DND-41 (cell line): ENCODE data around the gene SYT3.
"Not testable (repeated sequence)": the region's sequence is repeated elsewhere in the genome, so short reads cannot be mapped to it uniquely, and the experiment has no call there.

Experiments
- ATAC-seq: fragments of 200-7000 bp; cut with Tn5 transposase; 3 replicates; pipeline ENCODE4 v1.9.1; 2021; ENCODE audit warnings: low read depth; ENCODE audit not compliant: insufficient read depth
- DNase-seq: peaks from one replicate; pipeline ENCODE4 v3.0.0-alpha.2; 2020
- H2AFZ ChIP-seq: 2 replicates; pipeline ENCODE4 v1.6.0; 2012; ENCODE audit warnings: low read depth, low read length
- H3K27ac ChIP-seq: 2 replicates; pipeline ENCODE4 v1.5.1; 2012; ENCODE audit warnings: low read length, inconsistent platforms
- H3K27me3 ChIP-seq: fragments of 200-600 bp; sonication (generic); 2 replicates; pipeline ENCODE4 v1.6.0; 2012; ENCODE audit warnings: low read length, mild to moderate bottlenecking, inconsistent platforms; ENCODE audit not compliant: insufficient read depth, poor library complexity
- H3K36me3 ChIP-seq: 2 replicates; pipeline ENCODE4 v1.5.1; 2012; ENCODE audit warnings: low read length, inconsistent platforms; ENCODE audit not compliant: insufficient read depth
- H3K4me1 ChIP-seq: 2 replicates; pipeline ENCODE4 v1.5.1; 2012; ENCODE audit warnings: mild to moderate bottlenecking, low read length; ENCODE audit not compliant: insufficient read depth
- H3K4me2 ChIP-seq: 2 replicates; pipeline ENCODE4 v1.6.0; 2012; ENCODE audit warnings: mild to moderate bottlenecking, moderate library complexity, low read length, inconsistent platforms; ENCODE audit not compliant: insufficient read depth
- H3K4me3 ChIP-seq, 2 experiments: fragments of 200-600 bp in 1 of 2; shearing (Covaris generic) in 1 of 2; 2 replicates each; pipeline ENCODE4 v1.5.1; 2012 to 2016; ENCODE audit warnings: inconsistent platforms in 2 of 2, low read length in 2 of 2, mild to moderate bottlenecking in 2 of 2, low read depth in 1 of 2, moderate library complexity in 1 of 2
- H3K79me2 ChIP-seq: 2 replicates; pipeline ENCODE4 v1.6.0; 2012; ENCODE audit warnings: low read length, inconsistent platforms; ENCODE audit not compliant: insufficient read depth
- H3K9ac ChIP-seq: 2 replicates; pipeline ENCODE4 v1.6.0; 2012; ENCODE audit warnings: low read depth, mild to moderate bottlenecking, inconsistent platforms, low read length, moderate library complexity
- H3K9me3 ChIP-seq: 2 replicates; pipeline ENCODE4 v1.5.1; 2012; ENCODE audit warnings: low read length, moderate library complexity, mild to moderate bottlenecking, inconsistent platforms; ENCODE audit not compliant: insufficient read depth, severe bottlenecking
- H4K20me1 ChIP-seq: 2 replicates; pipeline ENCODE4 v1.6.0; 2012; ENCODE audit warnings: low read length; ENCODE audit not compliant: insufficient read depth
- EZH2 ChIP-seq: IDR thresholded peaks from 3 replicates; pipeline ENCODE4 v1.6.1; 2012; ENCODE audit warnings: borderline replicate concordance, low read depth, mild to moderate bottlenecking, moderate library complexity, low read length, inconsistent platforms; ENCODE audit not compliant: severe bottlenecking
- TF ChIP-seq, protein P1 (sequence below): IDR thresholded peaks from 2 replicates; pipeline ENCODE4 v1.5.1; 2012; ENCODE audit warnings: borderline replicate concordance, low read length, moderate library complexity, mild to moderate bottlenecking; ENCODE audit not compliant: poor library complexity, severe bottlenecking; ENCODE audit errors: extremely low read depth

Gene SYT3

DNA sequence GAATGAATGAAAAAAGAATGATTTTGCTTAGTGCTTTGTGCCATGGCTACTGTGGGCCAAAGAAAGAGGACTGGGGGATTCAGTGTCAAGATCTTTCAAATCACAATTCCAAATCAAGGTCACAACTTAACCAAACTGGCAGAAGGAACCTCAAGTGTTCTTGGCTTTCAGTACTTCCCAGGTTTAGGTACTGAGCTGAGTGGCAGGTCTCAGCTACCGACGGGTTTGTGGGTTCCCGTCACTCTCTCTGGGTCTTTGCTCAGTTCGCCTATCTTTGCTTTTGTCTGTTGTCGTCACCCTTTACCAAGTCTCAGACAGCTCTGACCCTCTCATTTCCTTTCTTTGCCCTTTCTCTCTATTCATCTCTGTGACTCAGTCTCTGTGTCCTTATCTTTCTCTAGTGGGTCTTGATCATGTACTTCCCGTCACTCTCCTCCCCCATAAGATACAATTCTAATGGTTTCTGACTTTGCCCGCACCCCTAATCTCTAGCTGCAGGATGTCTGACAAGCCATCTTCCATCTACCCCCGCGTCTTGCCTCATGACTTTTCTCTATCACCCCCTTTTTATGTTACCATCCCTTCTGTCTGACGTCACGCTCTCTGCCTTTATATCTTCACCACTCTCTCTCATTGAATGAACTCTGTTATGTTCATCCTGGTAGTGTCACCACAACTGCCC, 38.1 kb downstream of the SYT3 start:
- no peak overlapping the region for H3K4me2 ChIP-seq

DNA sequence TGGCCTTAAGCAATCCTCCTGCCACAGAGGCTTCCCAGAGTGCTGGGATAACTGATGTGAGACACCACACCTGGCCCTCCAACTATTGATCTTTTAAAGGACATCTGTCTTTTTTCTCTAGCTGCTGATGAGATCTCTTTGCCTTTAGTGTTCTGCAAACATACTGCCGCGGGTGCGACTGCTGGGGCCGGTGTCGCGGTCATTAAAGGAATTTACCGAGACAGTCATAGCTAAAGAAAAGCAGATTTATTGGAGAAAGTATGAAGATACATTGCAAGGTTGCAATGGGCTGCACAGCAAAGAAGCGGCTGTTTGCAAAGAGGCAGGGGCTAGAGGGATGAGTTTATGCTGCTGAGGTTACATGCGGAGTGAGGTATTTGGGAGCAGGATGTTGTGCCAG, 40.3 kb downstream of the SYT3 start:
- Histone ChIP-seq H4K20me1 (no peaks in the 10 kb centered on the region), H3K4me2 (no peak overlapping the region), H3K9me3 (no peaks in the 10 kb centered on the region), H3K36me3 (no peaks in the 10 kb centered on the region), H3K4me1 (no peaks in the 10 kb centered on the region), H3K27me3 (no peaks in the 10 kb centered on the region), H3K79me2 (no peaks in the 10 kb centered on the region), H3K27ac (no peak overlapping the region), H3K4me3 (no peak overlapping the region), H3K9ac (no peak overlapping the region), H2AFZ (no peak overlapping the region)
- no peak for DNase-seq
- TF ChIP-seq EZH2: no peak
- TF ChIP-seq, protein P1, sequence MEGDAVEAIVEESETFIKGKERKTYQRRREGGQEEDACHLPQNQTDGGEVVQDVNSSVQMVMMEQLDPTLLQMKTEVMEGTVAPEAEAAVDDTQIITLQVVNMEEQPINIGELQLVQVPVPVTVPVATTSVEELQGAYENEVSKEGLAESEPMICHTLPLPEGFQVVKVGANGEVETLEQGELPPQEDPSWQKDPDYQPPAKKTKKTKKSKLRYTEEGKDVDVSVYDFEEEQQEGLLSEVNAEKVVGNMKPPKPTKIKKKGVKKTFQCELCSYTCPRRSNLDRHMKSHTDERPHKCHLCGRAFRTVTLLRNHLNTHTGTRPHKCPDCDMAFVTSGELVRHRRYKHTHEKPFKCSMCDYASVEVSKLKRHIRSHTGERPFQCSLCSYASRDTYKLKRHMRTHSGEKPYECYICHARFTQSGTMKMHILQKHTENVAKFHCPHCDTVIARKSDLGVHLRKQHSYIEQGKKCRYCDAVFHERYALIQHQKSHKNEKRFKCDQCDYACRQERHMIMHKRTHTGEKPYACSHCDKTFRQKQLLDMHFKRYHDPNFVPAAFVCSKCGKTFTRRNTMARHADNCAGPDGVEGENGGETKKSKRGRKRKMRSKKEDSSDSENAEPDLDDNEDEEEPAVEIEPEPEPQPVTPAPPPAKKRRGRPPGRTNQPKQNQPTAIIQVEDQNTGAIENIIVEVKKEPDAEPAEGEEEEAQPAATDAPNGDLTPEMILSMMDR: no peak
- ATAC-seq: no peak

More for the DNA sequence above, 38.1 kb downstream of the SYT3 start:
- TF ChIP-seq, protein P1: no peak
- TF ChIP-seq EZH2: no peak
- no peak overlapping the region for H3K27ac ChIP-seq
- H3K27me3 ChIP-seq: no peaks in the 10 kb centered on the region
- H3K9me3 ChIP-seq: no peaks in the 10 kb centered on the region
- H3K4me1 ChIP-seq: no peaks in the 10 kb centered on the region
- no peaks in the 10 kb centered on the region for H3K36me3 ChIP-seq
- DNase-seq (no peak), ATAC-seq (no peak)
- no peaks in the 10 kb centered on the region for H3K79me2 ChIP-seq
- H3K4me3 ChIP-seq: no peak overlapping the region
- H2AFZ ChIP-seq: no peak overlapping the region
- no peaks in the 10 kb centered on the region for H4K20me1 ChIP-seq
- H3K9ac ChIP-seq: no peak overlapping the region

DNA sequence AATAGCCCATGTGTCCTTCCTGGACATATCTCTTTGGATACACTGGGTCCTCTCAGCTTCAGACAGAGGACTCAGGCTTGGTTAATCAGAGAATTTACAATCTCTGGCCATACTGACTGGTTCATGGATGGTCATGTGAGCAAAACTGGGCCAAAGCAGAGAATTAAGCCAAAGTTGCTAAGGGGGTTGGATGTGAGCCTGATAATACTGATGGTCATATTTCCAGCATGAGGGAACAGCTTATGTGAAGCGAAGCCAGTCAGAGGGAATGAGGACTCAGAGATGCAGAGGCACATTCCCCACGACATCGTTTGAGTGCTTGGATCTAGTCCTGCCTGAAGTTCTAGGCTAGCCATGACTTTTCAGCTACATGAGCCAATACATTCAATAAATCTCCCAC, 49.5 kb downstream of the SYT3 start:
- H3K4me1 ChIP-seq: no peaks in the 10 kb centered on the region
- TF ChIP-seq, protein P1: no peak
- no peak for TF ChIP-seq EZH2
- no peaks in the 10 kb centered on the region for H3K9me3 ChIP-seq
- H2AFZ ChIP-seq: no peak overlapping the region
- no peak overlapping the region for H3K4me2 ChIP-seq
- H3K36me3 ChIP-seq: no peaks in the 10 kb centered on the region
- H3K27me3 ChIP-seq: no peaks in the 10 kb centered on the region
- no peaks in the 10 kb centered on the region for H4K20me1 ChIP-seq
- no peak overlapping the region for H3K4me3 ChIP-seq
- no peaks in the 10 kb centered on the region for H3K79me2 ChIP-seq
- H3K27ac ChIP-seq: no peak overlapping the region
- ATAC-seq: no peak
- no peak for DNase-seq
- H3K9ac ChIP-seq: no peak overlapping the region

DNA sequence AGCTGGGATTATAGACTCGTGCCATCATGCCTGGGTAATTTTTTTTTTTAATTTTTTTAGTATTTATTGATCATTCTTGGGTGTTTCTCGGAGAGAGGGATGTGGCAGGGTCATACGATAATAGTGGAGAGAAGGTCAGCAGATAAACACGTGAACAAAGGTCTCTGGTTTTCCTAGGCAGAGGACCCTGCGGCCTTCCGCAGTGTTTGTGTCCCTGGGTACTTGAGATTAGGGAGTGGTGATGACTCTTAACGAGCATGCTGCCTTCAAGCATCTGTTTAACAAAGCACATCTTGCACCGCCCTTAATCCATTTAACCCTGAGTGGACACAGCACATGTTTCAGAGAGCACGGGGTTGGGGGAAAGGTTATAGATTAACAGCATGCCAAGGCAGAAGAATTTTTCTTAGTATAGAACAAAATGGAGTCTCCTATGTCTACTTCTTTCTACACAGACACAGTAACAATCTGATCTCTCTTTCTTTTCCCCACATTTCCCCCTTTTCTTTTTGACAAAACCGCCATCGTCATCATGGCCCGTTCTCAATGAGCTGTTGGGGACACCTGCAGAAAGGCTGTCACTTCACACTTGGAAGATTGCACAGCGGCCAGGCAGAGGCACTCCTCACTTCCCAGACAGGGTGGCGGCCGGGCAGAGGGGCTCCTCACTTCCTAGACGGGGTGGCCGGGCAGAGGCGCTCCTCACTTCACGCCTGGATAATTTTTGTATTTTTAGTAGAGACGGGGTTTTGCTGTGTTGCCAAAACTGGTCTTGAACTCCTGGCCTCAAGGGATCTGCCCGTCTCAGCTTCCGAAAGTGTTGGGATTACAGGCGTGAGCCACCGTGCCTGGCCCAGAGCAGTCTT, 57.7 kb downstream of the SYT3 start:
- H3K27me3 ChIP-seq, H3K9ac ChIP-seq, H3K4me2 ChIP-seq, H3K4me1 ChIP-seq, H3K36me3 ChIP-seq, DNase-seq, H2AFZ ChIP-seq, ATAC-seq, H3K9me3 ChIP-seq, H3K79me2 ChIP-seq, H3K4me3 ChIP-seq, H4K20me1 ChIP-seq, H3K27ac ChIP-seq: not testable (repeated sequence)
